Neuronal stem cell (in vitro differentiated cells): Measurements from ENCODE around the gene C22orf39.
A peak's percentile ranks its signal among the peaks of the same experiment; 100 is the strongest.
"Not testable (repeated sequence)": the region's sequence is repeated elsewhere in the genome, so short reads cannot be mapped to it uniquely, and the experiment has no call there.

Experiments used
- DNase-seq: peaks from one replicate; pipeline ENCODE4 v3.0.0-alpha.2; 2013; ENCODE audit warnings: low spot score
- H2AFZ ChIP-seq: one replicate; pipeline ENCODE4 v1.6.1; 2013; ENCODE audit warnings: mild to moderate bottlenecking, low read length, inconsistent platforms
- H2AK5ac ChIP-seq: 2 replicates; pipeline ENCODE4 v1.6.1; 2013; ENCODE audit warnings: low read depth, mild to moderate bottlenecking, inconsistent platforms, low read length, moderate library complexity, mixed read lengths
- H2BK120ac ChIP-seq: 2 replicates; pipeline ENCODE4 v1.6.1; 2013; ENCODE audit warnings: low read depth, mild to moderate bottlenecking, inconsistent platforms, low read length, moderate library complexity, mixed read lengths
- H2BK12ac ChIP-seq: one replicate; pipeline ENCODE4 v1.6.1; 2013; ENCODE audit warnings: low read length, inconsistent platforms
- H2BK15ac ChIP-seq: 2 replicates; pipeline ENCODE4 v1.6.1; 2013; ENCODE audit warnings: mild to moderate bottlenecking, low read length, inconsistent platforms, mixed read lengths
- H2BK5ac ChIP-seq: one replicate; pipeline ENCODE4 v1.6.1; 2013; ENCODE audit warnings: inconsistent platforms, mild to moderate bottlenecking, low read length, moderate library complexity
- H3K14ac ChIP-seq: one replicate; pipeline ENCODE4 v1.6.1; 2013; ENCODE audit warnings: low read length, inconsistent platforms
- H3K18ac ChIP-seq: 2 replicates; pipeline ENCODE4 v1.6.1; 2013; ENCODE audit warnings: low read length, inconsistent platforms
- H3K23ac ChIP-seq: 2 replicates; pipeline ENCODE4 v1.6.1; 2013; ENCODE audit warnings: low read depth, mild to moderate bottlenecking, mixed read lengths, low read length, inconsistent platforms; ENCODE audit not compliant: poor library complexity
- H3K27ac ChIP-seq: replicated peaks from 3 replicates; pipeline ENCODE4 v1.5.1; 2013; ENCODE audit warnings: low read length, inconsistent platforms
- H3K27me3 ChIP-seq, 3 experiments: 2 replicates each; pipeline ENCODE4 v1.6.1; 2013; ENCODE audit warnings: low read length in 3 of 3, mild to moderate bottlenecking in 2 of 3, inconsistent platforms in 1 of 3, low read depth in 1 of 3, mixed read lengths in 1 of 3, moderate library complexity in 1 of 3; ENCODE audit not compliant: control insufficient read depth in 3 of 3, insufficient read depth in 3 of 3
- H3K36me3 ChIP-seq, 2 donors: replicated peaks in 1 of 2; 2 replicates each; pipeline ENCODE4 v1.6.1; 2013; ENCODE audit warnings: low read length in 2 of 2; ENCODE audit not compliant: control insufficient read depth in 2 of 2, insufficient read depth in 2 of 2
- H3K4ac ChIP-seq: 2 replicates; pipeline ENCODE4 v1.6.1; 2013; ENCODE audit warnings: inconsistent platforms, mild to moderate bottlenecking, low read length, moderate library complexity
- H3K4me1 ChIP-seq, 2 donors: 1 replicate in 1 of 2; 2 replicates in 1 of 2; pipeline ENCODE4 v1.6.1; 2013; ENCODE audit warnings: low read length in 2 of 2, low read depth in 1 of 2; ENCODE audit not compliant: control insufficient read depth in 2 of 2, insufficient read depth in 1 of 2
- H3K4me2 ChIP-seq: one replicate; pipeline ENCODE4 v1.6.1; 2013; ENCODE audit warnings: mild to moderate bottlenecking, low read length, inconsistent platforms; ENCODE audit not compliant: insufficient read depth, poor library complexity, severe bottlenecking
- H3K4me3 ChIP-seq, 2 donors: 2 replicates each; pipeline ENCODE4 v1.5.1; 2013; ENCODE audit warnings: low read length in 2 of 2, mild to moderate bottlenecking in 2 of 2, inconsistent platforms in 1 of 2, moderate library complexity in 1 of 2
- H3K79me1 ChIP-seq: one replicate; pipeline ENCODE4 v1.6.1; 2013; ENCODE audit warnings: low read depth, mild to moderate bottlenecking, inconsistent platforms, low read length, moderate library complexity
- H3K9ac ChIP-seq: one replicate; pipeline ENCODE4 v1.6.1; 2013; ENCODE audit warnings: mild to moderate bottlenecking, low read depth, low read length, inconsistent platforms; ENCODE audit not compliant: poor library complexity
- H3K9me3 ChIP-seq, 2 donors: replicated peaks in 1 of 2; 2 replicates each; pipeline versions ENCODE3 to v1.6.1; 2013; ENCODE audit warnings: low read length in 2 of 2, mild to moderate bottlenecking in 2 of 2, inconsistent platforms in 1 of 2, low read depth in 1 of 2, mixed read lengths in 1 of 2, moderate library complexity in 1 of 2; ENCODE audit not compliant: control insufficient read depth in 2 of 2, insufficient read depth in 1 of 2
- H4K8ac ChIP-seq: one replicate; pipeline ENCODE4 v1.6.1; 2013; ENCODE audit warnings: low read depth, mild to moderate bottlenecking, inconsistent platforms, low read length, moderate library complexity
- H4K91ac ChIP-seq: one replicate; pipeline ENCODE4 v1.6.1; 2013; ENCODE audit warnings: low read length, low read depth, mild to moderate bottlenecking, inconsistent platforms; ENCODE audit not compliant: poor library complexity
- WGBS, 2 donors: extraction: QIAGEN DNeasy Blood & Tissue Kit; methylation state at CpG; one replicate each; pipeline ENCODE4 v1.1.7; 2013; ENCODE audit warnings: missing lambda C conversion rate in 2 of 2, mixed read lengths in 1 of 2; ENCODE audit not compliant: insufficient read length in 2 of 2, insufficient replicate concordance in 1 of 2; ENCODE audit errors: extremely low coverage in 2 of 2; 5-methylcytosine and 5-hydroxymethylcytosine counted together

C22orf39 gene

DNA sequence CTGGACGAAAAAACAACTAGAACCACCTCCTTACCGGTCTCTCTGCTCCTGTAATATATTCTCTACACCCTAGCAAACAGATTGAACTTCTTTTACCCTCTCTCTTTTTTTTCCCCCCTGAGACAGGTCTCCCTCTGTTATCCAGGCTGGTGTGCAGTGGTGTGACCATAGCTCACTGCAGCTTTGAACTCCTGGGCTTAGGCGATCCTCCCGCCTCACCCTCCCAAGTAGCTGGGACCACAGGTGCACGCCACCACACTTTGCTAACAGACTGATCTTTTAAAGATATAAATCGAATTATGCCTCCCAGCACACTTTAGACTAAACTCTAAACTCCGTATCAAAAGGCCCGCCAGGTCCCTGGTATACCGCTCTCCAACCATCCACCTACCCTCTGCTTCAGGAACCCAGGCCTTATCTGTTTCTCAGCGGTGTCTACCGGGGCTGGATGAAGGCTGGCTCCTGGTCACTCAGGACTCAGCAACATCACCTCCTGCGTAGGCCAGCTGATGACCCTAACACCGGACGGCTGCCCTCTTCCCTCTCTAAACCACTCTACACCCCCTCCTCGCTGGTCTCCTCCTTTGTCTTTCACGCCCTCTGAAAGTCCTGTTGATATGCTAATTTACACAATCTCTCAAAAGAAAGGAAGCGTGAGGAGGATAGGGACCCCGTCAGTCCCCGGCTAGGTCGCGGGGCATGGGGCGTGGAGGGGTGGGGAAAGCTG, 745 bp downstream of the C22orf39 start:
- Histone ChIP-seq H3K79me1 (peaks cover 14% of the 10 kb centered on the region), H3K4me1 (peaks cover 7 to 9% of the 10 kb centered on the region in 2 donors), H4K91ac (no peak overlapping the region), H2BK15ac (no peak overlapping the region), H2AFZ (peak overlapping the region; percentile 90), H2BK5ac (no peak overlapping the region), H2AK5ac (no peak overlapping the region), H2BK12ac (no peak overlapping the region), H3K36me3 (peaks cover 24 to 78% of the 10 kb centered on the region in 2 donors), H3K27ac (peak overlapping the region; percentile 89), H3K4me3 (peak overlapping the region; percentile 64 to 98), H3K23ac (peak overlapping the region; percentile 98), H3K14ac (no peak overlapping the region), H3K4me2 (peak overlapping the region; percentile 76), H3K27me3 (no peaks in the 10 kb centered on the region), H3K9ac (peak overlapping the region; percentile 98), H3K9me3 (no peaks in the 10 kb centered on the region), H2BK120ac (no peak overlapping the region), H3K4ac (no peak overlapping the region), H4K8ac (no peak overlapping the region), H3K18ac (no peak overlapping the region)
- no CpG with 5 or more reads among the region's 22 CpGs for WGBS, 2 donors
- peak; percentile 48 for DNase-seq

DNA sequence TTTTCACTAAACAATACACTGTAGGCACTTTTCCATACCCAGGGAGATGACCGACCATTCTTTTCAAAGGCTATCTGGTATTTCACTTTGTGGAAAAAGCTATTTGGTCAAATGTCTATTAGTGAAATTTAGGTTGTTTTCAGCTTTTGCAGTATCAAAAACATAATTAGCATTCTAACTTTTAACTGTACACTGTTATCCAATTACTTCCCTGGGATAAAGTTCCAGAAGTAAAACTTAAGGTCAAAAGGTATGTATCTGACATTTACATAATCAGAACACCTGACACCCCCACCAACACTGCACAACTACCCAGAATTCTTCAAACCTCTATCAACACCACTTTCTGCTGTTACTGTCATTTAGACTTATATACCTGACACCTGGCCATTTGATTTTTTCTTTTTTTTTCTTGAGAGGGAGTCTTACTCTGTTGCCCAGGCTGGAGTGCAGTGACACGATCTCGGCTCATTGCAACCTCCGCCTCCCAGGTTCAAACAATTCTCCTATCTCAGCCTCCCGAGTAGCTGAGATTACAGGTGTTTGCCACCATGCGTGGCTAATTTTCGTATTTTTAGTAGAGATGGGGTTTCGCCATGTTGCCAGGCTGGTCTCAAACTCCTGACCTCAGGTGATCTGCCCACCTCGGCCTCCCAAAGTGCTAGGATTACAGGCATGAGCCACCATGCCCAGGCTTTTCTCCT, 2.1 kb downstream of the C22orf39 start:
- H4K8ac ChIP-seq, DNase-seq, H3K4me2 ChIP-seq, H2AFZ ChIP-seq, H3K27ac ChIP-seq, H2BK5ac ChIP-seq, H3K4me3 ChIP-seq, H3K18ac ChIP-seq, H2BK12ac ChIP-seq, H3K23ac ChIP-seq, H3K9me3 ChIP-seq, H3K14ac ChIP-seq, H3K27me3 ChIP-seq, H2BK15ac ChIP-seq, H3K4ac ChIP-seq, H2BK120ac ChIP-seq, H4K91ac ChIP-seq, H2AK5ac ChIP-seq, H3K4me1 ChIP-seq, H3K9ac ChIP-seq: not testable (repeated sequence)
- H3K79me1 ChIP-seq: peaks cover 14% of the 10 kb centered on the region
- WGBS, 2 donors: no CpG with 5 or more reads among the region's 9 CpGs
- H3K36me3 ChIP-seq: peaks cover 21 to 78% of the 10 kb centered on the region in 2 donors

DNA sequence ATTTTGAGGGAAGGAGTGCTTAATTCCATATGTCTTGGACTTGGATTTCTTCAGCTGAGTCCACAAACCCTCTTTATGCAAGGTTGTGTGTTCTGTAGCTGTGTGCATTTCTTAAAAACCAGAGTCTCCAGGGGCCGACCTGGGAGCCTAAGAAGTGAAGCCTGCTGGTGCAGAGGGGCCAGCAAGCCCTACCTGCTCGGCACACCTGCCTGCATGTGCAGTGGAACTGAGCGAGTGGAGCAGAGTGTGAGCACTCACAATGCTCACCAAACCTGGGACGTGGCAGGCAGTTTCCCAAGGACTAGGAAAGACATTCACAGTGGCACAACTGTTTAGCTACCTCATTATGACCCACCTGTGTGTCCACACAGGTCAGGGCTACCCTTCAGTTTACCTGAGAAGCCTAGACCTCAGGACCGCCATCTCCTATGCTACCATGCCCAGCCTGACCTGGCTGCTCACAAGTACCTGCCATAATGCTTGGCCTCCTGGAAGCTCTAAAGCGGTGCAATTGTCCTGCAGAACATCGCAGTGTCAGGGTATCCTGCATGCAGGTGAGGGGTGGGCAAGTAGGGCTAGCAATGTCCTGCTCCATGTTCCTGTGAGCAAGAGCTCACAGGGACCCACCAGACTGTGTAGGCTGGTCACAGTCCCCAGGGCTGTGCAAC, 3.8 kb downstream of the C22orf39 start:
- Histone ChIP-seq H3K18ac (no peak overlapping the region), H3K36me3 (peaks cover 21 to 67% of the 10 kb centered on the region in 2 donors), H4K91ac (no peak overlapping the region), H2BK15ac (no peak overlapping the region), H2AFZ (no peak overlapping the region), H2AK5ac (no peak overlapping the region), H3K4ac (no peak overlapping the region), H3K4me3 (peak overlapping the region in 1 of 2 donors; percentile 16), H3K27ac (no peak overlapping the region), H3K9ac (no peak overlapping the region), H4K8ac (no peak overlapping the region), H3K14ac (no peak overlapping the region), H2BK120ac (no peak overlapping the region), H3K9me3 (no peaks in the 10 kb centered on the region), H3K4me1 (peaks cover 4 to 9% of the 10 kb centered on the region in 2 donors), H3K4me2 (no peak overlapping the region), H2BK5ac (no peak overlapping the region), H2BK12ac (no peak overlapping the region), H3K27me3 (no peaks in the 10 kb centered on the region), H3K79me1 (peaks cover 14% of the 10 kb centered on the region), H3K23ac (peak overlapping the region; percentile 29)
- DNase-seq: no peak
- no CpG with 5 or more reads among the region's 7 CpGs for WGBS, 2 donors

DNA sequence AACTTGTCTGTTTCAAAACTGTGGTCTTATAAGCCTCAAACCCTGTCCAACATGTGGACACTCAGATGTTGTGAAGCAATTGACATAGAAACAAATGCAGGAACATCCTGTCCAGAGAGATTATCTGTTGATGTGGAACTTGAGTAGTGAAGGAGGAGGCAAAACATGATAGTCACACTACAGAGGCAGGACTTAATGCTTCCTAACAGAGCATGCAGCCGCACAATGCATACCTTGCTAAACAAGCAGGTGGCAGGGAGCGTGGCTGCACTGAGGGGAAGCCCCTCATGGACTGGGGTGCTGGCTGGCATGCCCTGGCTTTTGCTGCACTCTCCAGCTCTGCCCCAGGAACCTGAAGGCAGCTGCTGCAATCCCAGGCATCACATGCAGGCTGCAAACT, 5.3 kb downstream of the C22orf39 start:
- H2BK120ac ChIP-seq: no peak overlapping the region
- H3K4me2 ChIP-seq: no peak overlapping the region
- H2BK5ac ChIP-seq: no peak overlapping the region
- no peak overlapping the region for H4K91ac ChIP-seq
- peaks cover 3 to 4% of the 10 kb centered on the region in 2 donors for H3K4me1 ChIP-seq
- H2AK5ac ChIP-seq: no peak overlapping the region
- H3K27ac ChIP-seq: no peak overlapping the region
- WGBS, 2 donors: no CpG with 5 or more reads among the region's 2 CpGs
- no peak overlapping the region for H2BK12ac ChIP-seq
- H3K9ac ChIP-seq: no peak overlapping the region
- H2BK15ac ChIP-seq: no peak overlapping the region
- no peak overlapping the region for H3K18ac ChIP-seq
- H3K23ac ChIP-seq: no peak overlapping the region
- no peak overlapping the region for H2AFZ ChIP-seq
- H3K4ac ChIP-seq: no peak overlapping the region
- peaks cover 21 to 77% of the 10 kb centered on the region in 2 donors for H3K36me3 ChIP-seq
- no peak overlapping the region for H3K14ac ChIP-seq
- no peaks in the 10 kb centered on the region for H3K9me3 ChIP-seq
- H3K27me3 ChIP-seq: no peaks in the 10 kb centered on the region
- H4K8ac ChIP-seq: no peak overlapping the region
- DNase-seq: no peak
- peaks cover 14% of the 10 kb centered on the region for H3K79me1 ChIP-seq
- H3K4me3 ChIP-seq: no peak overlapping the region
